Measurements from ENCODE around the gene CPN1. TPM values are rescaled to one million over a fixed set of nuclear protein-coding genes. Genes with fewer than 3 reads are reported as not detected.
A peak's percentile ranks its signal among the peaks of the same experiment; 100 is the strongest.

The CPN1 gene
- total RNA-seq, 4 donors from 2014 or later, result 0.20 TPM; not detected in 3

- H3K4me1 ChIP-seq, result peaks cover 61 to 68% of the 10 kb centered on the region in 2 donors
- in situ Hi-C loops (cut with MboI; ENCODE audit: low sequenced_read_pairs in 4 of 4) (loop anchor here in 1 of 4 donors (25.0 kb wide), 1 partner anchor 94 kb away; no protein-coding TSS in a partner anchor), intact Hi-C loops (cut with DNase I; ENCODE audit: low total_unique reads) (no loop called here)
- no peaks in the 10 kb centered on the region for H3K36me3 ChIP-seq
- H3K27me3 ChIP-seq, result no peaks in the 10 kb centered on the region
- no peak for TF ChIP-seq CTCF (IDR thresholded peaks at IDR 0.05 in 4 of 5, conservative IDR thresholded peaks at IDR 0.05 in 1 of 5)
- TF ChIP-seq POLR2A (IDR thresholded peaks at IDR 0.05), result no peak
- H3K27ac ChIP-seq, result peak overlapping the region; percentile 49 to 71 (median 64)
- DNase-seq, result no peak
- H3K9me3 ChIP-seq, result no peaks in the 10 kb centered on the region
- peak; percentile 21 to 24 for ATAC-seq
- peak overlapping the region in 1 of 4 donors; percentile 6 for H3K4me3 ChIP-seq
Observed at GRCh38 chr10:100006243-100006886, 75.3 kb downstream of the CPN1 start.

GRCh38 chr10:100004805-100005510 is 76.7 kb downstream of the CPN1 start:
- TF ChIP-seq CTCF (IDR thresholded peaks at IDR 0.05 in 4 of 5, conservative IDR thresholded peaks at IDR 0.05 in 1 of 5) (no peak), POLR2A (IDR thresholded peaks at IDR 0.05) (no peak)
- ATAC-seq, result no peak
- Histone ChIP-seq H3K9me3 (no peaks in the 10 kb centered on the region), H3K27me3 (no peaks in the 10 kb centered on the region), H3K27ac (peak overlapping the region in 3 of 4 donors; percentile 6 to 64 (median 8)), H3K4me1 (peaks cover 69 to 70% of the 10 kb centered on the region in 2 donors), H3K4me3 (no peak overlapping the region), H3K36me3 (no peaks in the 10 kb centered on the region)
- intact Hi-C loops (cut with DNase I; ENCODE audit: low total_unique reads), result no loop called here
- in situ Hi-C loops (cut with MboI; ENCODE audit: low sequenced_read_pairs in 4 of 4), result loop anchor here in 1 of 4 donors (25.0 kb wide), 1 partner anchor 93 kb away; no protein-coding TSS in a partner anchor
- DNase-seq, result no peak

GRCh38 chr10:100000109-100000644 is 81.5 kb downstream of the CPN1 start:
- ATAC-seq (no peak), DNase-seq (no peak)
- in situ Hi-C loops (cut with MboI; ENCODE audit: low sequenced_read_pairs in 4 of 4) (loop anchor here in 1 of 4 donors (25.0 kb wide), 1 partner anchor 88 kb away; no protein-coding TSS in a partner anchor), intact Hi-C loops (cut with DNase I; ENCODE audit: low total_unique reads) (no loop called here)
- H3K27ac ChIP-seq, result peak overlapping the region; percentile 78 to 84 (median 80)
- H3K4me1 ChIP-seq, result peaks cover 75 to 76% of the 10 kb centered on the region in 2 donors
- no peaks in the 10 kb centered on the region for H3K36me3 ChIP-seq
- H3K27me3 ChIP-seq, result no peaks in the 10 kb centered on the region
- no peak overlapping the region for H3K4me3 ChIP-seq
- TF ChIP-seq POLR2A (IDR thresholded peaks at IDR 0.05) (no peak), CTCF (IDR thresholded peaks at IDR 0.05 in 4 of 5, conservative IDR thresholded peaks at IDR 0.05 in 1 of 5) (no peak)
- H3K9me3 ChIP-seq, result no peaks in the 10 kb centered on the region

- Histone ChIP-seq H3K4me1 (peaks cover 75 to 78% of the 10 kb centered on the region in 2 donors), H3K4me3 (peak overlapping the region in 2 of 4 donors; percentile 10 to 20)
Observed at GRCh38 chr10:99999319-100000108, 82.2 kb downstream of the CPN1 start.

More at GRCh38 chr10:99999319-100000108, 82.2 kb downstream of the CPN1 start:
- TF ChIP-seq CTCF (IDR thresholded peaks at IDR 0.05 in 4 of 5, conservative IDR thresholded peaks at IDR 0.05 in 1 of 5), result peak in 1 of 5 experiments; percentile 5
- no peak for TF ChIP-seq POLR2A (IDR thresholded peaks at IDR 0.05)
- Histone ChIP-seq H3K36me3 (no peaks in the 10 kb centered on the region), H3K27me3 (no peaks in the 10 kb centered on the region), H3K9me3 (no peaks in the 10 kb centered on the region), H3K27ac (peak overlapping the region; percentile 78 to 84 (median 80))
- no peak for DNase-seq
- intact Hi-C loops (cut with DNase I; ENCODE audit: low total_unique reads), result loop anchor here (5.0 kb wide), 1 partner anchor 257 kb away; no protein-coding TSS in a partner anchor
- peak; percentile 74 to 75 for ATAC-seq
- in situ Hi-C loops (cut with MboI; ENCODE audit: low sequenced_read_pairs in 4 of 4), result loop anchor here in 1 of 4 donors (25.0 kb wide), 1 partner anchor 87 kb away; no protein-coding TSS in a partner anchor

All from gastrocnemius medialis (tissue), 4 donors.